NCI-H2081 (cell line): Measurements from ENCODE around the gene SOHLH1.

Source experiments
- DNase-seq, 2 experiments: peaks; one replicate each; lab custom pipeline; 2025; lab: John Stamatoyannopoulos, UW

The SOHLH1 gene

DNA sequence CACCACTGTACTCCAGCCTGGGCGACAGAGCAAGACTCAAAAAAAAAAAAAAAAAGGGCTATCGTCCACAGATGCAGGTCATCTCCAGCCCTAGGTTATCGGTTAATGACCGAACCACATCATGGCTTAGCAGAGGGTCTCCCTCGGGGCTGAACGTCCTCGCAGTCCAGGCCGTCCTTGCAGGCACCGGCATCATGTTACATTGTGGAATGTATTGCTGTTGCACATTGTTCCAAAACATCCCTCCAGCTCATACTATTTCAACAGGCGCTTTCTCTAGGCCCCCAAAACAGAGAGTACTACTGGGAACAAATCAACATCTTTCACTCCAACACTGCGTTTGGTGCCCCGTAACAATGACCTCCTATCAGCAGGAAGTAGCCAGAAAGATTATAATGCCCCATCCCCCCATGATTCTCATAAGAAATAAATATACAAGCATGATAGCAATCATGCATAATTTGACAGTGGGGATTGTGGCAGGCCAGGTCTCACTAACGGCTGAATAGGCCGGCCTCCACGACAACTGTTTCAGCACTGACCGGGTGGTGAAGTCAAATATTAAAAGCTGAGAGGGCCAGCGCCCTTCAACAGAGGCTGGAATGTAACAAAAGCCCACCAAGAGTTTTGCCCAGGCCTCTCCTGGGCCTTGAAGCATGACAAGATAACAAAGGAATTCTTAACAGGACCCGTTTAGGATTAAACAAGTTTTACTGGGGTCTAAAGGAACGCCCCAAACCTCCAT, 37.3 kb downstream of the SOHLH1 start:
- DNase-seq, result no peak

DNA sequence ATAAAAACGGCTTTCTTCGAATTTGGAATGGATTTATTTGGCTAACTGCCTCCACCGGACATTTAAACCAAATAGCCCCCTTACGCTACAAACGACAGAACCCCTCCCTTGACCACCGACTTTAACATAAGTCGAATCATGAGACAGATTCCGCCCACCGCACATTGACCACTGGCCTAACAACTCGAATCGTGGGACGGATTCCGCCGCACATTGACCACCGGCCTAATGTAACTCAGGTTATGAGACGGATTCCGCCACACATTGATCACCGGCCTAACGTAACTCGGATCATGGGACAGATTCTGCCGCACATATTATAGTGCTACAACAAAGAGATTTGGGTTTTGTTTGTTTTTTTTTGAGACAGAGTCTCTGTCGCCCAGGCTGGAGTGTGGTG, 38.9 kb downstream of the SOHLH1 start:
- no peak for DNase-seq

DNA sequence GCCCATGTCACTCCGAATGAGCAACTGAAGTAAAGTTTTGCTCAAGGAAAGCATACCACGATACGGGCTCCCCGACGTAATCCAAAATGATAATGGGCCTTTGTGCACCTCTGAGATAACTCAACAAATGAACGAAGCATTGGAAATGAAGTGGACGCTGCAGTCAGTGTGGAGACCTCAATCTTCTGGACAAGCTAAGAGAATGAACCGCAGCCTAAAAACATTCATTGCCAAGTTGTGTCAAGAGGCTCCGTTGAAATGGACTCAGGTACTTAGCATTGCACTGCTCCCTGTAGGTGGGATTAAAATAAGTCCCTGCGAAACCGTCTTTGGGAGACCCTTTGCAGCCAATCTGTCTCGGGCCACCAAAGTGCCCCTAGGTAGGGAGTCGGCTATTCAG, 40.0 kb downstream of the SOHLH1 start:
- no peak for DNase-seq

DNA sequence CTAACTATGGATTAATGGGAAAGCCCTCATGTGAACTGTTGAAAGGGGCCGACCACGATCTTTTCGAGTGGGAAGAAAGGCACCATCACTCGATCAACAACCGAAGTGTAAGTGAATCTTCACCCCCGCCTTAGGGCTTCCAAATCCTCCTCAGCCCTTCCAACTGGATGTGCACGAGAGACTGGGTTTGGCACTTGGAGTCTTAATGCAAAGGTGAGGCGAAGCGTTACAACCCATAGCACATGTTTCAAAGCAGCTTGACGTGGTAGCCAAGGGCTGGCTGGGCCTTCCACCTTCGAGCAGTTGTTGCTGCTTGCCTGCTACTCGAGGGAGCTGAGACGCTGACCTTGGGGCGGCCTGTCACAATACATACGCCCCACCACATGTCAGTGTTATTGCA, 41.9 kb downstream of the SOHLH1 start:
- DNase-seq, result no peak

DNA sequence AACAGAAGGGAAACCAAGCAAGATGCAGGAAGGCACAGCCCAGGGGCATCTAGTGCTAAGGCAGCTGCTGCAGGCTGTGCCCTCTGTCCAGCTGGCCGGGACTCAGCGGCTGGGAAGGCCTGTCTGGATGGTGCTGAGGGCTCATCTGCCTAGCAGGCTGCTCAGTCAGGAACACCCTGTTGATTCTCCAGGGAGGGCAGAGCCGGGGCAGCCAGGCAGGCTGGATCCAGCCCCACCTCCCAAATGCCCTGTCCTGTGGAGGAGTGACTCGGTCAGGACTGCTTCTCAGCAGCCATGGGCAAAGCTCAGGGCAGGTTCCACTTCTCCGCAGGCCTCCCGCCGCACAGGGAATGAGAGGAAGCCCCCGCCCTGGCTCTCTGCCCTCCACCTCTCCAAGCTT, 44.0 kb downstream of the SOHLH1 start:
- no peak for DNase-seq

DNA sequence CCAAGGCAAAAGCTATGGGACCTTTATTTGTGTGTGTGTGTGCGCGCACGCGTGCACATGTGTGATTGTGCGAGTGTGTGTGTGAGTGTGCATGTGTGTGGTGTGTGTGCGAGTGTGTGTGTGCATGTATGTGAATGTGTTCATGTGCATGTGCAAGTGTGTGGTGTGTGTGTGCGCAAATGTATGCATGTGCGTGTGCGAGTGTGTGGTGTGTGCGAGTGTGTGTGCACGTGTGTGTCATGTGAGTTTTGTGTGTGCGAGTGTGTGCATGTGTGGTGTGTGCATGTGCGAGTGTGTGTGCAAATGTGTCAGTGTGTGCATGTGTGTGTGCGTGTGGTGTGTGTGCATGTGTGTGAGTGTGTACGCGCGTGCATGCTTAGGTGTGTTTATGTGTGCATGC, 48.9 kb downstream of the SOHLH1 start:
- DNase-seq, result no peak

DNA sequence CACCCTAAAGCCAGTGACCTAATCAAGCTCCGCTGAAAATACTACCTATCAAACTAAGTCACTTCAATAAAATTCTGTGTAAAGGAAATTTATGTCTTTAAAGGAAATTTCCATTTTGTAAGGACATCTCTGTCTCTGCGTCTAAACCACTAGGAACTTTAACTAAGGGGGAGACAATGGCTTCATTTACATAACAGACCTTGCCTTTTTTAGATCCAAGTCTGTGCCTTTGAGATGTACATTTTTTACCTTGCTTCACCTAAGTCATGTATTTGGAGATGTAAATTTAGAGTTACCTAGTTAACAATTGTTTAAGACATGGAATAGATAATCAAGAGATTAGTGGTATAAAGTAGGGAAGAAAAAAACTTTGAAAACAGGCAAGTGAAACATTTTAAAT, 49.8 kb downstream of the SOHLH1 start:
- DNase-seq, result no peak

DNA sequence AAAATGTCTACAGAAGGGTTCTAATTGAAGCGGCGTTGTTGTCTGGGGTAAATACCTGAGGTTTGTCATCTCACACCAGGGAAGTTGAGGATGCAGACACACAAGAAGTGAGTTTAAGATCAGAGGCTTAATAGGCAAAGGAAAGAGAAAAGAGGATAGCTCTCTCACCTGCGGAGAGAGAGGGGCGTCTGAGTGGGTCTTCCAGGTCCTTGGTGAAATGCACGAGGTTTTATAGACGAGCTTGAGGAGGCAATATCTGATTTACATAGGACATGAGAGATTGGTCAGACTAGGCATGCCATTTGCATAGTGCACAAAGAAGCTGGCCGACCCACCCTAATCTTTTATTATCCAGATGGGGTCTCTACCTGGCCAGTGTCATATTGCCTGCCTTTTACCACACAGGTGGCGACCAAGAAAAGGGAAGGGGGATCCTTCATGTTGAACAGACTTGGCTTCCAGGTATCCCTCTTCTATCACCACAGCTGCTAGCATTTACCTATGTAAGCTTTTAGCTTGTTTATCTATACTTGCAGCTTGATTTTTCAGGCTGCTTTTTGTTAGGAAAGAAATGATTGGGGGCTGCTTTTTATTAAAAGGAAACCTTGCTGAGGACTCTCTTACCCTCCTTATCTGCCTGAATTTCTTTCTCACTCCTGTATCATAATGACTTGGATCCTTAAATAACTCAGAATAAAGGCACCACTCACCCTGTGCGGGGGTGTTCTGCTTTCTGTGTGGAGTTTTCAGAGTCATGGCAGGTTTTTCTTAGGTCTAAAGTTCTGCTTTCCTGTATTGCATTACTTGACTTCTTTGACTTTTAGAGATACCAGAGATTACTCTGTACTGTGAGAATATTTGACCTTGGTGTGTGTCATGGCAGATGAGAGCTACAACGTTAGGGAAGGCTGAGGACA, 50.5 kb downstream of the SOHLH1 start:
- DNase-seq, result no peak

DNA sequence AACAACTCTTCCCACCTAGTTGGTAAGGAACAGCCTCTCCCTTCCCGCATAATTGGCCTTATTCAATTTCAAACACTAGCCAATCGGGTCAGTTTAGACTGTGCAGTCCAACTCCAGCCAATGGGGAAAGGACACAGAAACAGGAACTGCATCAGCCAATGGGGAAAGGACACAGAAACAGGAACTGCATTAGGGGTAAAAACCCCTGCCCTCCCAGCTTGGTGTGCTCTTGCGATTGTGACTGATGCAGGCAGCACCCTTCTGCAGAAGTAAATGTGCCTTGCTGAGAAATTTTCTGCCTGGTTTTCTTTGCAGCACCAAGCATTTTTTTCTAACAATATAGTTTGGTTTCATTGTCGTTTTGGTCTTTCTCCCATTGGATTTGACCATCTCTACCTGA, 51.4 kb downstream of the SOHLH1 start:
- no peak for DNase-seq

DNA sequence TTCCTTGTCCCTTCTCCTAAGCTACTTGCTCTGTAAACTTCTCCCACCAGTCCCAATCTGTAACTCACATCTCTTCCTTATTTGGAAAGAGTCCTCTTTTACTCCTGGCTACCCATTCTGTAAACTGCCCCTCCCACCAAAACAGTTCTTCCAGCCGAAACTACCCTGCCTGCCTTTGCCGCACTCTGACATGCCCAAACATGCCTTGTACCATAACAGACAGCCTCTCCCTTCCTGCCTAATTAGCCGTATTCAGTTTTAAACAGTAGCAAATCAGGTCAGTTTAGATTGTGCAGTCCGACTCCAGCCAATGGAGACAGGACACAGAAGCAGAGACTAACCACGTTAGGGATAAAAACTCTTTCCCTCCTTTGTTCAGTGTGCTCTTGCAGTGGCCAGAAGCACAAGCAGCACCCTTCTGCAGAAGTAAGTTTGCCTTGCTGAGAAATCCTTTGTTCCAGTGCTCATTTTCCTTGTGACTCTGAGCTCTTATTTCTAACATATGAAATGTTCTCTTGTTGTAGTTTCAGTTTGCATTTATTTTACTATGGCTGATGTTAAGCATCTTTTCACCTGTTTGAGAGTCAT, 54.6 kb downstream of the SOHLH1 start:
- DNase-seq, result no peak
